Hepatic stellate cell (primary cell): ENCODE measurements around the gene ERGIC1.

ENCODE experiments used
- DNase-seq: peaks from one replicate; pipeline ENCODE4 v3.0.0; 2011; ENCODE audit warnings: low spot score

Gene ERGIC1

DNA sequence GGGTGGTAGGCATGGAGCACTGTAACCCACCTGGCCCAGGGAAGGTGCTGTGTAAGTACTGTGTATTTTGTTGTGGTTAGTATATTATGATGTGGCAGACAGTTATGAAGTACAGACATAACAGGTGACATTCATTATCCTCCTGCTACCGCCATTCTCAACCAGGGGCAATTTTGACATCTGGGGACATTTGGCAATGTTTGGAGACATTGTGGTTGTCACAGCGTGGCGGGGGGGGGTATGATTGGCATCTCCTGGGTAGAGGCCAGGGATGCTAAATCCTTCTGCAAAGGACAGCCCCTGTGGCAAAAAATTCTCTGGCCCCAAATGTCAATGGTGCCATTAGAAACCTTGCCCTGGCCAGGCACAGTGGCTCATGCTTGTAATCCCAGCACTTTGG lies 115.4 kb downstream of the ERGIC1 start:
- DNase-seq, result no peak

DNA sequence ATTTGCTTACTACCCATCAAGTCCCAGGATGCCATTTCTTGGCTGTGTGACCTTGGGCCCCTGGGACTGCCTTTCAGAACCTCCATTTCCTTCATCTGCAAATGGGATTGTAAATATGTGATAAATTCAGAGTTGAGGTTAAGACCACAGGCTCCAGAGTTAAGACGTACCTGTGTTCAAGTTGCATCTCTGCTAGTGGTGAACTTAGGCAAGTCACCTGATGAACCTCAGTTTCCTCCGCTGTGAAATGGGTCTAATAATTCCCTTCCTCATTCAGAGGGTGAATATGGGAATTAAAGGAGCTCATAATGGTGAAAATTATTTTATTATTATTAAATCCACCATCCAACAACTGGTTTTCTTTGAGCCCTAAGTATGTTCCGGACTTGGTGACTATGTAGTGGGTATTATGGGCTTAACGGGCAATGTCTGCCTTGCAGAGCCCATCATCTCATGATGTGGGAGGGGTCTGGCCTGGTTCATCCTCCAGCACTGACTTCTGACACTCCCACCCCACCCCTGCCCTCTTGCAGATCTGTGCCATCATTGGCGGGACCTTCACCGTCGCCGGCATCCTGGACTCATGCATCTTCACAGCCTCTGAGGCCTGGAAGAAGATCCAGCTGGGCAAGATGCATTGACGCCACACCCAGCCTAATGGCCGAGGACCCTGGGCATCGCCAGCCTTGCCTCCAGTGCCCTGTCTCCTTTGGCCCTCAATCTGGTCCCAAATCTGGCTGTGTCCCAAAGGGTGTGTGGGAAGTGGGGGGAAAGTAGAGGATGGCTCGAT lies 116.3 kb downstream of the ERGIC1 start:
- DNase-seq, result no peak

DNA sequence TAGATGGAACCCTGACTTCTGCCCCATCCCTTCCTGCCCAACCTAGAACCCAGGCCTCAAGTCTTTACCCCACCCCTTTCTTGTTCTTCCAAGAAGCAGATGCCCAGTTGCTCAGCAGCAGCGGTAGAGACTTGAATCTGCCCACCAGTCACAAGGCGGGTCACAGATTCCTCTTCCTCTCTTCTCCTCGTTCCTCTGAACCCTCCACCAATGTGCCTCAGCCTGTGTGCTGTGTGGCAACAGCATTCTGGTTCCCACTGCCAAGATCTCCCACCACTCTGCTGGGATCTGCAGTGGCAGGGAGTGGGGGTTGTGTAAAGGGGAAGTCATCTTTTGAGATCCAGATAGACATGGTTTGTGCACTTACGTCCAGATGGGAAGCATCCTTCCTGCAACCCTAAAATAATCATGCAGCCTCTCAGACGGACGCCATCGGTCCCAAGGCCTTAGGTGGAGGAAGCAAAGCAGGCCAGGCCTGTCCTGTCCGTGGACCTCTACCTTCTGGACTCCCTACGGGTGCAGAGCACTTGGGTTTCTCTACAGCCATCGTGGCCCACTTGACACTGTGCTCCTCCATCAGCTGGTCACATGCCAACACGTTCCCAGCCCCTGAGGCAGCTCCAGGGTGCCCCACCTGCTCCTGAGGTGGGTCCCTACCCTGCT lies 117.5 kb downstream of the ERGIC1 start:
- no peak for DNase-seq

DNA sequence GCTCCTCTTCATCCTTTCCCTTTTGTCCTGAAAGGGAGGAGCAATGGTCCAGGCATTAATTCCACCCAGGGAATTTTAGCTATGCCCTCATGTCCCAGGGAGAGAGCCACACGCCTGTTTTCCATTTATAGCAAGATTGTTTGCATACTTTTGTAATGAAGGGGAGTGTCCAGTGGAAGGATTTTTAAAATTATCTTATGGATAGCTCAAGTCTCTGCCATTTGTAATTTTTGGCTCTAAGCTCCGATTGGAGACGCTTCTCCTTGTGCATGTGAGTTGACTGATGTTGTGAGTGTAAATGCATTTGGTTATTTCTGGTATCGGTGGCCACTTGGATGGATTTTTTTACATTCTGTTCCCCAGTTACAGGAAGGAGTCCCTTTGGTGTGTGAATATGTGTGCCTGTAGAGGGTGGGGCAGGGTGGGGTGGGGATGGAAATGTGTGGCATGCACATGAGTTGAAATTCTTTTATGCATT lies 118.0 kb downstream of the ERGIC1 start:
- DNase-seq, result peak; percentile 63

DNA sequence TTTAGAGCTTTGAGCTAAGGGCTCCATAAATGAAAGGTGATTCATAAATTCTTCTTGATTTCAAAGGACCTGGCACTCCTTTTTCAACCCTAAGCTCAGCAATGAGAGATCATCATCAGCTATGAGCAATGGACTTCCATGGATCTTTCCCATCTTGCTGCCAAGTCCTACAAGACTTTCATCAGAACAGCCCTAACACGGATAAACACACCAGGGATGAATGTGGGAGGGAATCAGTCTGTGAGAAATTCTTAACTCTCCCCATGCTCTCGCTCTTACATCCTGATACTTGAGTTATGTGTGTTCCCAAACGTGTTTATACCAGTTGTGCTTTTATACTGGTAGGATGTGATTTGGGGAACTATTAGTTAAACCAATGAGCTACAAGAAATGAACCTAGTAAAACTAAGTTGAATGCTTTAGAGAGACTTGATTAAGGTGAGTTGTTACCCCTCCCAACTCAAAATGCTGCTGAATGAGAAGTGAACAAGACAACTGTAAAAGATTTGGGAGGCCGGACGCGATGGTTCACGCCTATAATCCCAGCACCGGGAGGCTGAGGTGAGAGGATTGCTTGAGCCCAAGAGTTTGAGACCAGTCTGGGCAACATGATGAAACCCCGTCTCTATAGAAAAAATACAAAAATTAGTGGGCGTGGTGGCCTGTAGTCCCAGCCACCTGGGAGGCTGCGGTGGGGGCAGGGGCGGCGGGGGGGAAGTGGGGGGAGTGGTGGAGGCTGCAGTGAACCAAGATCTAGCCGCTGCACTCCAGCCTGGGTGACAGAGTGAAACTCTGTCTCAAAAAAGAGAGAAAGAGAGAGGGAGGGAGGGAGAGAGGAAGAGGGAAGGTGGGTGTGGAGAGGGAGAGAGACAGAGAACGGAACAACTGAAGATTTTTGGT lies 120.0 kb downstream of the ERGIC1 start:
- DNase-seq, result peak; percentile 67

DNA sequence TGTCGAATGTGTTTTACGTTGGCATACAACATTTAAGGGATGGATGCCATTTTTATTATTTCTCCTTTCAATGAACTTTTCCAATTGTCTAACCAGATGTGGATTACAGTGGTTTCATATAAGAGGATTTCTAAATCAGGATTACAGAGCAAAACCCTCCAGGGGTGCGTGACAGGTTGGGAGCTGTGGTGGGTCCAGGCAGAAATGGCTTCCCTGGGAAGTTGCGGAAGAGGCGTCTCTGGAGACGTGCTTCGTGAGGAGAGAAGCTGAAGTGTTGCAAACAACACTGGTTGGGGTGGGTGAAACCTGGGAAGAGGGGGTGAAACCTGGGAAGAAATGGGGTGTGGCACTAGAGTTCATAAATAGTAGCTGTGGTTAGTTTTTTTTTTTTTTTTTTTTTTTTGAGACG lies 120.7 kb downstream of the ERGIC1 start:
- no peak for DNase-seq

DNA sequence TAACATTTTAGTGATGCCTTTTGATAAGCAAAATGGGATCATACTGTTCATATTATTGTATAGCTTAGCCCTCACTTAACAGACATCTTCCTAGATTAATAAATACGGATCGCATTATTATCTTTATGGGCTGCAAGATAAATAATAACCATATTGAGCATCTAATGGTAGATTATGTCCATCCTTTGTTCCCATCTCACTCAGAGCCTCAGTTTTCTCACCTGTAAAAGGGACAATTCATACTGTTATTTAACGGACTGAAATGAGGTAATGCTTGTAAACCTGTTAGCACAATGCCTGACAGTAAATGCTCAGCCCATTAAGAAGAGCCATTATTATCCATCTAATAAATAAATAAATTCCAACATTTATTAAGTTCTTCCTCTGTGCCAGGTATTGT lies 122.2 kb downstream of the ERGIC1 start:
- DNase-seq, result no peak

DNA sequence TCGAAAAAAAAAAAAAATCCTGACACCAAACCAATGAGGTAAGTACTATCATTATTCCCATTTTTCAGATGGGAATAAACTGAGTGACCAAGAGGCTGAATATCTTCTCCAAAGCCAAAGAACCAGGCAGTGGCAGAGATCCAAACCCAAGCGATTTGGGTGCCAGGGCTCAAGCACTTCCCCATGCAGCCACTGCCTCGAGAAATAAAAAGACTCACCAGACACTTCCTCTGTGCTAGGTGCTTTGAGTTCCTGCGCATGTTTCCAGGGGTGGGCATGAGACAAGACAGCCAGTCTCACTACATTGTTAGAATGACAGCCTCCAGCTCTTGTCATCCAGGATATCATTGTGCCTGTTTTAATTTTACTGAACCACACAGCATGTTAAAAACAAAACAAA lies 122.9 kb downstream of the ERGIC1 start:
- DNase-seq, result no peak

DNA sequence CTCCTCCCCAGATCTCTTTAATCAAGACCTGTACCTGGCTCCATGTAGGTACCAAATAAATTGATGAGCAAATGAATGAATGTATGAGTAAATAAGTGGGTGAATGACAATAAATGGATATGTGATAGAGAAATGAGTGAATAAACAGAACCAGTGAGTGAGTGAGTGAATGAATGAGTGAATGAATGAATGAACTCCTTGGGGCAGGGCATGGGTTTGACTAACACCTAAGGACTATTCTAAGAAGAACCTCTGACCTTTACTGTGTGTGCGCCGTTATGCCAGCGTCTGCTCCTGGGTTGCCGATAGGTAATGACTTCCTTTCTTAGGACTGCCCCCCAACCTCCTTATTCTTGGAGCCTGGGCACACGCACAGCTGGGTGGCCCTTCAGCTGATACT lies 123.4 kb downstream of the ERGIC1 start:
- no peak for DNase-seq

DNA sequence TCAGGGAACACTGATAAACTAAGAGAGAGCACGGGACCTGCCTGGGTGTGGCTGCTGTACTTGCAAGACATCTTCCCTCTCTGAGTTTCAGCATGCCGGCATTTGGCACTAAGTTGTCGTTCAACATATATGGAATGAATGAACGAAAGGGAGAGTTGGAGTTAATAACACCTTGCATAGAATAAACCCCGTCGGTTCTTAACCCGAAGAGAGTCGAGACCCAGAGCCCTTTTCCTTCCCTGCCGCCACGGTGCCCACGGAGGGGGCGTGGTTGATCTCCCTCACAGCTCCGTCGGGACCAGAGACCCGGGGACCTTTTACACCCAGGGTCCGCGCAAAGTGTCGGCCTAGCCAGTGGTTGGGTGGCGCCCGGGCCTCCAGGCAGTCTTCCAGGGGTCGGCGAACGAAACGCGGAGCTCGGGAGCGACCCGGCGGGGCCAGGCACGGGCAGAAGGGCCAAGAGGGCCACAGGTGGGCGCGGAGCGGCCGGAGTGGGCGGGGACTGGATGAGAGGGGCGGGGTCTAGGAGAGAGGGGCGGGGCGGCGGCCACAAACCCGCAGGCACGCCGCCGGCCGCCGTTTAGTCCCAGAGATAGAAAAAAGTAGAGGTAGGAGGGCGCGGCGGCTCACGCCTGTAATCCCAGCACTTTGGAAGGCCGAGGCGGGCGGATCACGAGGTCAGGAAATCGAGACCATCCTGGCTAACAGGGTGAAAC lies 124.4 kb downstream of the ERGIC1 start:
- DNase-seq, result peak; percentile 38

DNA sequence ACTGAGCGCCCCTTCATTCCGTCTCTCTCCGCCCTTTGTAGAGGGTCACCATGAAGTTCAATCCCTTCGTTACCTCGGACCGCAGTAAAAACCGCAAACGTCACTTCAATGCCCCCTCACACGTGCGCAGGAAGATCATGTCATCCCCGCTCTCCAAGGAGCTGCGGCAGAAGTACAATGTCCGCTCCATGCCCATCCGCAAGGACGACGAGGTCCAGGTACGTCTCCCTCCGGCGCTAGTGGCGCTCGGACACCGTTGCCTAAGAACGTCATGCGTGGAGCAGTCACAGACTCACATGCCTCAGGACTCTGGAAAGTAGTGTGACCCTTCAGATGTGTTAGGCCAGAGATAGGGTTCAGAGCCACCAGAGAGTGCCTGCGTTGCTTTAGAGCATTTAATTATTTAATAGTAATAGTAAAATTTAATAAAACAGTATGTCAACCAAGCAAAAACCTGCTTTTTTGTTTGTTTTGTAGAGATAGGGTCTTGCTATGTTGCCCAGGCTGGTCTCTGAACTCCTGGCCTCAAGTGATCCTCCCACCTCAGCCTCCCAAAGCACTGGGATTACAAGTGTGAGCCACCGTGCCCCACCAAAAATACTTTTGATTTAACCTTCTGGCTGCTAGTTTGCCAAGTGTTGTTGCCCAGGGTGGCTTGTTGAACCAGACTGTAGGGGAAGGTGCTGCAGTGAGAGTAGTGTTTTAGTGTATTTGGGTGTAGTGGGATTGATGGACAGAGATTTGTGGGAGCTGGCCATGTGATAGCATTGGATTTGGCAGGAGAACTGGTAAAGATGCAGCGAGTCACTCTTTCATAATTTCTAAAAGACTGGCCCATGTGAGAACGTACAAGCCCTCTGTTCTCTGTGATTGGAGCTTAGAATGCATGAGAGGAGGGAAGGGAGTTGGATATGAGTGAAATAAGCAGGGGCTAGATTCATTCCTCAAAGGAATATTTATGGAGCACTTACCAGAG lies 126.1 kb downstream of the ERGIC1 start:
- DNase-seq, result no peak

DNA sequence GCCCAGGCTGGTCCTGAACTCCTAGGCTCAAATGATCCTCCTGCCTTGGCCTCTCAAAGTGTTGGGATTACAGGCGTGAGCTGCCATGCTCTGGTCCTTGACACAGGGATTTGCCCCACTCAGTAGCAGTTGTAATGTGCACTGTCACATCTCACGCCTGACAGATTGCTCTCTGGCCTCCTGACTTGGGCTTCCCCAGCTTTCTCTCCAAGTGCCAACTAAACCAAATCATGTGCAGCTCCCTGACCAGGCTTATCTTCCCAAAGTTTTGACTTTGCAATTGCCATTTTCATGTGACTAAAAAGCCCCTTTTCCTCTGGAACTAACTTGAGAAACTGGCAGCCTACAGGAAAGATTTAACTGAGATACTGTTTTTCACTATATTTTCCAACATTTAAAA lies 135.9 kb downstream of the ERGIC1 start:
- DNase-seq, result no peak

DNA sequence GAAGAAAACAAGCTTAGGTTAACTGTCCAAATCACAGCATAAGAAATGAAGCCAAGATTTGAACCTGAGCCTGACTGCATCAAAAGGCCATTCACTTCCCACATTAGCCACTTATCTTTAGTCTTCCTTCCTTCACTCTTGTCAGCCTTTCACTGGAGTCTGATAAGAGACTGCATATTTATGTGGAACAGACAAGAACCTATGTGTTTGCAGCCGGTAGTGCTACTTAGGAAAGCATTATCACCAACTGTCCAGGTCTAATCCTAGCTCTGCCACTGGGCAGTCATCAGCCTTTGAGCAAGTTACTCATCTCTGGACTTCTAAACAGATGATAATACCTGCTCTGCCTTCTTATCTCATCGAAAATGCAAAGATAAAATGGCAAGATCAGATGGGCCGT lies 137.4 kb downstream of the ERGIC1 start:
- no peak for DNase-seq

DNA sequence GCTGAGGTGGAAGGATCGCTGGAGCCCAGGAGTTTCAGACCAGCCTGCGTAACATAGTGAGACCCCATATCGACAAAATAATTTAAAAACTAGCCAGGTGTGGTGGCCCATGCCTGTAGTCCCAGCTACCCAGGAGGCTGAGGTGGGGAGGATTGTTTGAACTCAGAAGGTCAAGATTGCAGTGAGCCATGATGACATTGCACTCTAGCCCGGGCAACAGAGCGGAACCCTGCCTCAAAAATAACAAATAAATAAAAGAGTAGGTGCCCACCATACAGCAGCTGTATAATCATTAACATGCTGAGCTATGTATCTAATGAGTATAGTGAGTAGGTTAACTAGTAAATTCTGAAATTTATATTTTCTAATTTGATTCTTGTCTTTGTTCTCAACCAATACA lies 138.5 kb downstream of the ERGIC1 start:
- DNase-seq, result no peak

DNA sequence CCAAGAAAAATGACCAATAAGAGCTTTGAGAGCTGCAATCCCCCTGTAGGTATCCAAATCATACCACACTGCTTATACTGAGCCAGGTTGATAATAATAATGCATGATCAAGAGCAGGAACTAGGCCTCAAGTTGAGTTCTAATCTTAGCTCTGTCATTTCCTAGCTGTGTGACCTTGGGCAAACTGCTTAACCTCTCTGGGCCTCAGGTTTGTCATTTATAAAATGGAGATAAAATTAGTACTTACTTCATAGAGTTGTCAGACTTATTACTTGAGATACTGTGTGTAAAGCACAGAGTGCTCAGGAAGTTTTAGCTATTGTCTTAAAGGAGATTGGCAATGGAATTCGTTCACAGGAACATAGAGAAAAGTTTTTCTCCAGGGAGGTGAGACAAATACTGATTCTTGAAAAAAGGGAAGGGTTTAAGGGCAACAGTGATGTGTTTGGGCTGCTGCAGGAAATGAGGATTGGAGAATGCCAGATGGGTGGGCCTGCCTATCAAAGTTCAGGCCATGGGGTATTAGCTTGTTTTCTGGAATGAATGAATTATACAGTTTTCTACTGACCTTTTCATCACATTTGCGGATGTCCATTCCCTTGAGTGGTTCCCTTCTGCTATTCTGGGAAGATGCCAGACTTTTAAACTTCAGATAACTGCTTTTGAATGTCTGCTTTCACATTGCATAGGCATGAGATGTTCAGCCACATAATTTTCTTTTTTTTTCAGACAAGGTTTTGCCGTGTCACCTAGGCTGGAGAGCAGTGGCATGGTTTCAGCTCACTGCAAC lies 139.3 kb downstream of the ERGIC1 start:
- no peak for DNase-seq

DNA sequence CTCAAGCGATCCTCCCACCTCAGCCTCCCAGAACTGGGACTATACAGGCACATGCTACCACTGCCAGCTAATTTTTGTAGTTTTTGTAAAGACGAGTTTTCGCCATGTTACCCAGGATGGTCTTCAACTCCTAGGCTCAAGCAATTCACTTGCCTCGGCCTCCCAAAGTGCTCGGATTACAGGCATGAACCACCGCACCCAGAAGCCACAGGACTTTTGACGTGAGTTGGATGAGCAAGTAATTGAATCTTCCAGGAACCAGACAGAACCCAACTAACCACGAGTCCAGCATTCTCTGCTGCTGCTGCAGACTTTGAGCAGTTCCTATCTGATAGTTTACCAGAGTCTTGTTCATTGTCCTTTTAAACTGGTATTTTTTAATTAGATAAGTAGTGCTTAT lies 139.9 kb downstream of the ERGIC1 start:
- DNase-seq, result no peak

DNA sequence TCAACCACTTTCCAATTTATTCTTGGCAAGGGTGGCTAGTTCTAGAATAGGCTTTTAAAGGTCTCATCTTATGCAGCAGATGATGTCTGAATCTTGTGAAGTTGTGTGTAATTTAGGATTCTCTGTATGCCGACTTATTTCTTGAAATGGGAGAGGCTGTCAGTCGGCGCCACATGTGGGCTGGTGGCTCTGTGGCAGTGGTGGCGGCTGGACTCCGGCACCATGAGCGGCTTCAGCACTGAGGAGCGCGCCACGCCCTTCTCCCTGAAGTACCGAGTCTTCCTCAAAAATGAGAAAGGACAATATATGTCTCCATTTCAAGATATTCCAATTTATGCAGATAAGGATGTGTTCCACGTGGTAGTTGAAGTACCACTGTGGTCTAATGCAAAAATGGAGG lies 141.2 kb downstream of the ERGIC1 start:
- DNase-seq, result no peak

DNA sequence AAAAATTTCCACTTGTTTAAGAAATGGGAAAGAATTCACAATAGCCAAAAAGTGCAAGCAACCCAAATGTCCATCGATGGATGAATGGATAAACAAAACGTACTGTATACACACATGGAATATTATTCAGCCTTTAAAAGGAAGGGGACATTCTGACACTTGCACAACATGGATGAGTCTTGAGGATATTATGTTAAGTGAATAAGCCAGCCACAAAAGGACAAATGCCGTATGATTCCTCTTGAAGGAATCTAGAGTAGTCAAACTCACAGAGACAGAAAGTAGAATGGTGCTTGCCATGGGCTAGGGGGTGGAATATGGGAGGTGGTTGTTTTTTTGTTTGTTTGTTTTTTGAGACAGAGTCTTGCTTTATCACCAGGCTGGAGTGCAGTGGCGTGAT lies 145.7 kb downstream of the ERGIC1 start:
- no peak for DNase-seq

DNA sequence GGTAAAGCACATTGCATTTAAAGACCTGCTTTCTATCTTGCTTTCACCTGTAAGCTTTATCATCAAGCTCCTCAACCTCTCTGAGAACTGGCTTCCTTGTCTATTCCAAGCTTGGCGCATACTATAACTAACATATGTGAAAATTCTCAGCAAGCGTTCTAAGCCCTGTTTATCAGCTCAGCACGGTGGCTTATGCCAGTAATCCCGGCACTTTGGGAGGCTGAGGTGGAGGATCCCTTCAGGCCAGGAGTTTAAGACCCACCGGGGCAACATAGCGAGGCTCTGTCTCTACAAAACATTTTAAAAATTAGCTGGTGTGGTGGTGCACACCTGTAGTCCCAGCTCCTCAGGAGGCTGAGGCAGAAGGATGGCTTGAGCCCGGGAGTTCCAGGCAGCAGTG lies 147.9 kb downstream of the ERGIC1 start:
- no peak for DNase-seq
